Smooth muscle cell (in vitro differentiated cells): ENCODE data around the gene CFAP43. TPM values are rescaled to one million over a fixed set of nuclear protein-coding genes. Genes with fewer than 3 reads are reported as not detected.
"Not testable (repeated sequence)": the region's sequence is repeated elsewhere in the genome, so short reads cannot be mapped to it uniquely, and the experiment has no call there.

Source experiments
- DNase-seq: peaks from one replicate; lab custom pipeline; 2025; ENCODE audit not compliant: unreplicated experiment; lab: John Stamatoyannopoulos, UW
- H2AFZ ChIP-seq: fragments of 200-600 bp; sonication (generic); 2 replicates; pipeline ENCODE4 v1.6.0; 2016; ENCODE audit warnings: antibody characterized with exemption, low read depth, mild to moderate bottlenecking
- H3F3A ChIP-seq: fragments of 200-600 bp; sonication (generic); 2 replicates; pipeline ENCODE4 v1.6.0; 2017; ENCODE audit warnings: antibody characterized with exemption, low read depth
- H3K27ac ChIP-seq: fragments of 200-600 bp; sonication (generic); 2 replicates; pipeline ENCODE4 v1.5.1; 2016; ENCODE audit warnings: low read depth, mild to moderate bottlenecking
- H3K27me3 ChIP-seq: fragments of 200-600 bp; sonication (generic); 2 replicates; pipeline ENCODE4 v1.6.1; 2016; ENCODE audit warnings: low read depth, mild to moderate bottlenecking
- H3K36me3 ChIP-seq: fragments of 200-600 bp; sonication (generic); 2 replicates; pipeline ENCODE4 v1.5.1; 2016; ENCODE audit warnings: low read depth
- H3K4me1 ChIP-seq: fragments of 200-600 bp; sonication (generic); 2 replicates; pipeline ENCODE4 v1.5.1; 2016; ENCODE audit warnings: low read depth
- H3K4me2 ChIP-seq: fragments of 200-600 bp; sonication (generic); 2 replicates; pipeline ENCODE4 v1.6.0; 2016; ENCODE audit warnings: mild to moderate bottlenecking
- H3K4me3 ChIP-seq: fragments of 200-600 bp; sonication (generic); 2 replicates; pipeline ENCODE4 v1.5.1; 2016; ENCODE audit warnings: mild to moderate bottlenecking
- H3K79me2 ChIP-seq: fragments of 200-600 bp; sonication (generic); 2 replicates; pipeline ENCODE4 v1.6.0; 2016; ENCODE audit warnings: low read depth, mild to moderate bottlenecking
- H3K9ac ChIP-seq: fragments of 200-600 bp; sonication (generic); 2 replicates; pipeline ENCODE4 v1.6.0; 2016; ENCODE audit warnings: low read depth
- H3K9me3 ChIP-seq: fragments of 200-600 bp; sonication (generic); replicated peaks from 2 replicates; pipeline ENCODE4 v1.5.1; 2016; ENCODE audit warnings: low read depth
- H4K20me1 ChIP-seq: fragments of 200-600 bp; sonication (generic); 2 replicates; pipeline ENCODE4 v1.6.0; 2016; ENCODE audit warnings: low read depth
- CTCF ChIP-seq: fragments of 200-600 bp; sonication (generic); IDR thresholded peaks from 2 replicates; pipeline ENCODE4 v1.5.1; 2017; ENCODE audit warnings: borderline replicate concordance, mild to moderate bottlenecking, antibody characterized with exemption; ENCODE audit not compliant: insufficient read depth, poor library complexity, severe bottlenecking
- WGBS: methylation state at CpG from one replicate; pipeline ENCODE4 v1.1.7; 2016; ENCODE audit warnings: low lambda C conversion rate; 5-methylcytosine and 5-hydroxymethylcytosine counted together
- polyA plus RNA-seq: library from polyadenylated mRNA; unstranded; fragments of >200 nt; fragmentation: Nextera tagmentation; extraction: Ambion mirVana; gene quantifications from 2 replicates; pipeline ENCODE4 v1.2.1, GENCODE V29; 2016
- total RNA-seq: library from RNA; depleted of rRNA; stranded (reverse); fragments of >200 nt; gene quantifications from 2 replicates; pipeline ENCODE4 v1.2.3, GENCODE V29; 2014

Gene CFAP43
- total and polyA plus RNA-seq, 2 experiments from 2014 or later = 0.04 to 0.50 TPM

DNA sequence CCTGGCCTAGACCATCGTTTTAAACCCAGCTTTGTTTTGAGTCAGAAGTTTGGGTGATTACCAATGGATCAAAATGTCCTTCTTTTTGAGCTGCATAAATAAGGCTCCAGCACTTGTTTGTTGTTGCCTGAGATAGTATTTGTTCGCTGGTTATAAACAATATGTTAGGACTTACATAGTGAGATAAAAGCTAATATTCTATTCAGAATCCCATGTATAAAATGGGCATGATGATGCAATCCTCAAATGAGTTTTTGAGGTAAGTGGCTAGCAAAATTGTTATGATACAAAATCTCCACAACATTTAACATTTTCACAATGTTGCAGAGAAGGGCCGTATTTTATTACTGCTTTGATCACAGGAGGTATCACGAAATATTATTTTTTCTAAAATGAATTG is 48.5 kb downstream of the CFAP43 start:
- Histone ChIP-seq H3K79me2 (no peaks in the 10 kb centered on the region), H4K20me1 (no peaks in the 10 kb centered on the region), H3K9ac (no peak overlapping the region), H3K4me1 (no peaks in the 10 kb centered on the region), H3K9me3 (no peaks in the 10 kb centered on the region), H3K36me3 (no peaks in the 10 kb centered on the region), H2AFZ (no peak overlapping the region), H3K27ac (no peak overlapping the region), H3K4me2 (no peak overlapping the region), H3F3A (no peaks in the 10 kb centered on the region), H3K4me3 (no peak overlapping the region), H3K27me3 (peaks cover 6% of the 10 kb centered on the region)
- TF ChIP-seq CTCF = no peak
- no peak for DNase-seq
- WGBS = 82% methylated on average over 4 of the region's 4 CpGs

- H3K4me2 ChIP-seq, H3K27me3 ChIP-seq, H3K27ac ChIP-seq, H3K9ac ChIP-seq, H2AFZ ChIP-seq, DNase-seq, H3K9me3 ChIP-seq, H4K20me1 ChIP-seq, H3K4me3 ChIP-seq, H3K36me3 ChIP-seq, H3K4me1 ChIP-seq, H3K79me2 ChIP-seq, H3F3A ChIP-seq: not testable (repeated sequence)
- WGBS = 91% methylated on average over 1 of the region's 1 CpG
Measured at GRCh38 chr10:104174136-104174535, 58.0 kb downstream of the CFAP43 start.

DNA sequence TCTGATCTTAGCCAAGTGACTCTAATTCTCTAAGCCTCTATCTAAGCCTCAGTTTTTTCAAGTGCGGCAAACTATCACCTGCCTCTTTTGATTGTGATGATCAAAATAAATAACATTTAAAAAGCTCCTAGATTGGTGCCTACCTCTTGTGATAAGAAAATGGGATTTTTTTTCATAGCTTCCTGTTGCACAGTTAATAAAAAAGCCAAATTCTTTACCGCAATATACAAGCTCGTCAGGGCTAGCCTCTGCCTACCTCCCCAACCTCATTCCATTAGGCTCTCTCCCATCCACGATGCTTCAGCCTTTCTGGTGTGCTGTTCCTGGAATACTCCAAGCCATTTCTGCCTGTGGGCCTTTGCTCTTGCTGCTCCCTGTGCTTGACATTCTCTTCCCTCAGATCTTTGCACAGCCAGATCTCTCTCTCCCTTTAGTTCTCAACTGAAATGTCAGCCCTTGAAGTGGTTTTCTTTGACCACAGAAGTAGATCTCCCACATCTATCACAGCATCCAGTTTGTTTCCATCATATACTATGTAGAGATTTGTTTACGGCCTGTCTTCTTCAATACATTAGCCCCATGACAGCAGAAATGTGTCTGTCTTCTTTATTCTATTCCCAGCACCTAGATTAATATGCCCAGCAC is 61.4 kb downstream of the CFAP43 start:
- H3K9me3 ChIP-seq = no peaks in the 10 kb centered on the region
- no peak for DNase-seq
- TF ChIP-seq CTCF = no peak
- H3K36me3 ChIP-seq = no peaks in the 10 kb centered on the region
- H3K79me2 ChIP-seq = no peaks in the 10 kb centered on the region
- H2AFZ ChIP-seq = no peak overlapping the region
- WGBS = 85% methylated on average over 5 of the region's 5 CpGs
- no peak overlapping the region for H3K4me2 ChIP-seq
- H3K9ac ChIP-seq = no peak overlapping the region
- no peak overlapping the region for H3K27ac ChIP-seq
- no peaks in the 10 kb centered on the region for H3F3A ChIP-seq
- H4K20me1 ChIP-seq = no peaks in the 10 kb centered on the region
- no peaks in the 10 kb centered on the region for H3K4me1 ChIP-seq
- no peak overlapping the region for H3K4me3 ChIP-seq
- H3K27me3 ChIP-seq = peaks cover 6% of the 10 kb centered on the region

- Histone ChIP-seq H3K4me1 (peaks cover 6% of the 10 kb centered on the region), H3K36me3 (no peaks in the 10 kb centered on the region), H3K27ac (no peak overlapping the region), H3K27me3 (no peaks in the 10 kb centered on the region), H4K20me1 (no peaks in the 10 kb centered on the region), H3K79me2 (no peaks in the 10 kb centered on the region), H2AFZ (no peak overlapping the region), H3K4me3 (no peak overlapping the region), H3K9me3 (peaks cover 12% of the 10 kb centered on the region), H3K4me2 (no peak overlapping the region), H3F3A (no peaks in the 10 kb centered on the region), H3K9ac (no peak overlapping the region)
- TF ChIP-seq CTCF = no peak
- WGBS = 78% methylated on average over 2 of the region's 2 CpGs
- no peak for DNase-seq
Measured at GRCh38 chr10:104155591-104155990, 76.6 kb downstream of the CFAP43 start.
